CD14-positive monocyte (primary cell): ENCODE measurements around the gene NOM1. TPM values are rescaled to one million over a fixed set of nuclear protein-coding genes. Genes with fewer than 3 reads are reported as not detected.

ENCODE experiments used
- DNase-seq, 3 donors: peaks; one replicate each; pipeline ENCODE4 v3.0.0-alpha.2; 2011 to 2022
- H2AFZ ChIP-seq: 2 replicates; pipeline ENCODE4 v1.6.0; 2012; ENCODE audit warnings: mild to moderate bottlenecking, low read depth, low read length, inconsistent platforms; ENCODE audit not compliant: insufficient read depth, poor library complexity, severe bottlenecking
- H3K27ac ChIP-seq, 2 donors: 1 replicate in 1 of 2; 2 replicates in 1 of 2; pipeline ENCODE4 v1.5.1; 2012 to 2013; ENCODE audit warnings: low read length in 2 of 2, control low read depth in 1 of 2, inconsistent platforms in 1 of 2, low read depth in 1 of 2, mild to moderate bottlenecking in 1 of 2
- H3K27me3 ChIP-seq, 2 donors: one replicate each; pipeline versions ENCODE4 v1.6.0 to v1.6.1; 2011 to 2013; ENCODE audit warnings: low read length in 2 of 2; ENCODE audit not compliant: control insufficient read depth in 2 of 2, insufficient read depth in 2 of 2
- H3K36me3 ChIP-seq, 2 donors: replicated peaks in 1 of 2; 1 replicate in 1 of 2; 2 replicates in 1 of 2; pipeline versions ENCODE4 v1.5.1 to v1.6.1; 2012 to 2013; ENCODE audit warnings: low read length in 2 of 2, control low read depth in 1 of 2, inconsistent platforms in 1 of 2, mild to moderate bottlenecking in 1 of 2; ENCODE audit not compliant: insufficient read depth in 2 of 2, control insufficient read depth in 1 of 2
- H3K4me1 ChIP-seq, 2 donors: 1 replicate in 1 of 2; 2 replicates in 1 of 2; pipeline versions ENCODE4 v1.5.1 to v1.6.1; 2012 to 2013; ENCODE audit warnings: low read length in 2 of 2, control low read depth in 1 of 2, inconsistent platforms in 1 of 2, mild to moderate bottlenecking in 1 of 2, moderate library complexity in 1 of 2; ENCODE audit not compliant: insufficient read depth in 2 of 2, control insufficient read depth in 1 of 2
- H3K4me2 ChIP-seq: replicated peaks from 2 replicates; pipeline ENCODE3; 2012; ENCODE audit warnings: low read length, moderate library complexity, mild to moderate bottlenecking; ENCODE audit not compliant: poor library complexity, severe bottlenecking; ENCODE audit errors: extremely low read depth
- H3K4me3 ChIP-seq, 3 experiments: fragments of 200-600 bp in 1 of 3; sonication (generic) in 1 of 3; replicated peaks in 1 of 3; 1 replicate in 2 of 3; 2 replicates in 1 of 3; pipeline ENCODE4 v1.5.1; 2011 to 2013; ENCODE audit warnings: low read length in 3 of 3, mild to moderate bottlenecking in 3 of 3, control low read depth in 2 of 3, low read depth in 2 of 3, inconsistent platforms in 1 of 3, moderate library complexity in 1 of 3
- H3K79me2 ChIP-seq: 2 replicates; pipeline ENCODE4 v1.6.0; 2012; ENCODE audit warnings: mild to moderate bottlenecking, control low read depth, inconsistent platforms, low read length, moderate library complexity; ENCODE audit not compliant: insufficient read depth
- H3K9ac ChIP-seq: 2 replicates; pipeline ENCODE4 v1.6.0; 2017; ENCODE audit warnings: low read length, mild to moderate bottlenecking; ENCODE audit not compliant: insufficient read depth, poor library complexity, severe bottlenecking
- H3K9me3 ChIP-seq, 2 donors: replicated peaks in 1 of 2; 1 replicate in 1 of 2; 2 replicates in 1 of 2; pipeline versions ENCODE4 v1.5.1 to v1.6.1; 2012 to 2013; ENCODE audit warnings: low read length in 2 of 2, control low read depth in 1 of 2; ENCODE audit not compliant: control insufficient read depth in 1 of 2, insufficient read depth in 1 of 2
- H4K20me1 ChIP-seq: 2 replicates; pipeline ENCODE4 v1.6.0; 2012; ENCODE audit warnings: mild to moderate bottlenecking, low read length, control low read depth, moderate library complexity; ENCODE audit not compliant: insufficient read depth
- H3K27ac Mint-ChIP-seq, 7 donors: one replicate each; pipeline ENCODE4 v1.8.0; 2020; ENCODE audit warnings: mild to moderate bottlenecking in 7 of 7, mixed read lengths in 7 of 7, moderate library complexity in 6 of 7, inconsistent platforms in 2 of 7
- H3K27me3 Mint-ChIP-seq, 3 donors: one replicate each; pipeline ENCODE4 v1.8.0; 2021 to 2022; ENCODE audit warnings: low read depth in 3 of 3, mild to moderate bottlenecking in 3 of 3, mixed read lengths in 3 of 3, moderate library complexity in 3 of 3, inconsistent platforms in 1 of 3
- H3K36me3 Mint-ChIP-seq, 2 donors: one replicate each; pipeline ENCODE4 v1.8.0; 2020; ENCODE audit warnings: mixed read lengths in 2 of 2, inconsistent platforms in 1 of 2, mild to moderate bottlenecking in 1 of 2
- H3K4me1 Mint-ChIP-seq: one replicate; pipeline ENCODE4 v1.8.0; 2020; ENCODE audit warnings: mild to moderate bottlenecking, mixed read lengths
- H3K4me3 Mint-ChIP-seq, 2 donors: one replicate each; pipeline ENCODE4 v1.8.0; 2020; ENCODE audit warnings: mild to moderate bottlenecking in 2 of 2, mixed read lengths in 2 of 2, moderate library complexity in 1 of 2
- H3K9me3 Mint-ChIP-seq, 7 donors: one replicate each; pipeline ENCODE4 v1.8.0; 2020 to 2022; ENCODE audit warnings: mixed read lengths in 7 of 7, mild to moderate bottlenecking in 6 of 7, moderate library complexity in 6 of 7, inconsistent platforms in 2 of 7
- WGBS: methylation state at CpG from one replicate; pipeline ENCODE4 v1.1.5; 2013; ENCODE audit warnings: missing lambda C conversion rate; ENCODE audit not compliant: insufficient coverage; 5-methylcytosine and 5-hydroxymethylcytosine counted together
- intact Hi-C, 2 donors: fragments of 100-400 bp; cut with micrococcal nuclease; formaldehyde crosslinking; loops; one replicate each; pipeline versions ENCODE4 v1.15.0 to v1.15.1; 2023
- polyA plus RNA-seq, 3 donors: library from polyadenylated mRNA; depleted of rRNA in 1 of 3; unstranded in 2 of 3; stranded (reverse) in 1 of 3; fragments of 300-500 nt in 2 of 3; fragments of >200 nt in 1 of 3; fragmentation: Illumina TruSeq in 2 of 3; gene quantifications; 1 replicate in 2 of 3; 2 replicates in 1 of 3; pipeline ENCODE4 v1.2.3, GENCODE V29; 2012 to 2021
- TF ChIP-seq, protein P1 (sequence below): fragments of 200-600 bp; IDR thresholded peaks from one replicate; pipeline ENCODE4 v1.8.0; 2022; ENCODE audit warnings: antibody characterized with exemption, mild to moderate bottlenecking

NOM1 gene
- polyA plus RNA-seq, 3 donors, result 0.89 to 11.5 (median 1.9) TPM

DNA sequence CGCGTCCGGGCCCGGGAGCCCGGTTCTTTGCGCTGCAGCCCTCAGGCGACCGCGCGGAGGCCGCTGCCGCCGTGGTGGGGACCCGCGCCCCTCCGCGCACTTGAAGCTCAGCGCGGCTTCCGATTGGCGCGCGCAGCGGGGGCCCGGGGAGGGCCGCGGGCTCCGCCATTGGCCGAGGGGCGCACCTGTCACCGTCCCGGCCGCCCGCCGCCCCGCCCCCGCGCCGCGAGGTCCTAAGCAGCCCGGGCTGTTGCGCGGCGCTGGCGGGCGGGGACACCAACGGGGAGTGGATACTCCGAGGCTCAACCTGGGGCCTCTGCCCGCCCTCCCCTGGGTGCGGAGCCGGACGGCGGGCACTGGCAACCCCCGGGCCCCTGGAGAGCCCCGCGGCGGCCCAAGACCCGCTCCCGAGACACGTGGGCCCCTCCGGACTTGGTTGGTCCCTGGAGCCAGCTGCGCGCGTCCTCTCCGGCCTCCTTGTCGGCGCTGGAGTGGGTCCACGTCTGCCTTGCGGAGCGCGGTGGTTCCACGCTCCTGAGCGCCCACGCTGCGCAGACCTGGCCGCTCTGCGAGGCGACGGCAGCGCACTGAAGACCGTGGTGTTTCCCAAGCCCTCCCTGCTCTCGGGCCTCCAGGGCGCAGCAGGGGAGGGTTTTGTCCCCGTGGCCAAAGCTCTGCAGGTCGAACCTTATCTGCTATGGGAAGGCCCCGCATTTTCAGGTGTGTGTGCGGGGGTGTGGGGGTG is 61.2 kb downstream of the NOM1 start, which contains the start of gene MNX1:
Gene MNX1, minus strand, starts transcription at position 76 of the 745 bp plus-strand sequence. CDS start 313 bp downstream, outside the sequence.
- Histone ChIP-seq H2AFZ (no peak within 1 kb of the TSS), H4K20me1 (no peaks in the 10 kb centered on the region), H3K9me3 (peaks cover 0 to 22% of the 10 kb centered on the region in 2 donors), H3K4me3 (no peak within 1 kb of the TSS), H3K27ac (no peak within 1 kb of the TSS), H3K4me1 (no peaks in the 10 kb centered on the region), H3K79me2 (no peaks in the 10 kb centered on the region), H3K27me3 (peaks cover 67 to 87% of the 10 kb centered on the region in 2 donors), H3K9ac (no peak within 1 kb of the TSS), H3K36me3 (no peaks in the 10 kb centered on the region), H3K4me2 (peak within 1 kb of the TSS; percentile 42)
- Mint-ChIP-seq H3K9me3 (peaks cover 0 to 15% (median 7%) of the 10 kb centered on the region in 7 donors), H3K27me3 (peaks cover 87 to 95% (median 87%) of the 10 kb centered on the region in 3 donors), H3K4me1 (no peaks in the 10 kb centered on the region), H3K36me3 (no peaks in the 10 kb centered on the region), H3K27ac (no peak within 1 kb of the TSS), H3K4me3 (peak within 1 kb of the TSS in 1 of 2 donors; percentile 78)
- TF ChIP-seq, protein P1, sequence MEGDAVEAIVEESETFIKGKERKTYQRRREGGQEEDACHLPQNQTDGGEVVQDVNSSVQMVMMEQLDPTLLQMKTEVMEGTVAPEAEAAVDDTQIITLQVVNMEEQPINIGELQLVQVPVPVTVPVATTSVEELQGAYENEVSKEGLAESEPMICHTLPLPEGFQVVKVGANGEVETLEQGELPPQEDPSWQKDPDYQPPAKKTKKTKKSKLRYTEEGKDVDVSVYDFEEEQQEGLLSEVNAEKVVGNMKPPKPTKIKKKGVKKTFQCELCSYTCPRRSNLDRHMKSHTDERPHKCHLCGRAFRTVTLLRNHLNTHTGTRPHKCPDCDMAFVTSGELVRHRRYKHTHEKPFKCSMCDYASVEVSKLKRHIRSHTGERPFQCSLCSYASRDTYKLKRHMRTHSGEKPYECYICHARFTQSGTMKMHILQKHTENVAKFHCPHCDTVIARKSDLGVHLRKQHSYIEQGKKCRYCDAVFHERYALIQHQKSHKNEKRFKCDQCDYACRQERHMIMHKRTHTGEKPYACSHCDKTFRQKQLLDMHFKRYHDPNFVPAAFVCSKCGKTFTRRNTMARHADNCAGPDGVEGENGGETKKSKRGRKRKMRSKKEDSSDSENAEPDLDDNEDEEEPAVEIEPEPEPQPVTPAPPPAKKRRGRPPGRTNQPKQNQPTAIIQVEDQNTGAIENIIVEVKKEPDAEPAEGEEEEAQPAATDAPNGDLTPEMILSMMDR, result no peak
- WGBS, result 1% methylated on average over 84 of the region's 87 CpGs
- intact Hi-C loops, result no loop called here
- DNase-seq, result no peak

GRCh38 chr7:157011333-157012112 is 62.0 kb downstream of the NOM1 start:
- no peaks in the 10 kb centered on the region for H3K4me1 Mint-ChIP-seq
- WGBS, result 3% methylated on average over 26 of the region's 37 CpGs
- peaks cover 0 to 27% of the 10 kb centered on the region in 2 donors for H3K9me3 ChIP-seq
- H3K9ac ChIP-seq, result no peak overlapping the region
- intact Hi-C loops, result no loop called here
- no peaks in the 10 kb centered on the region for H3K79me2 ChIP-seq
- peak overlapping the region; percentile 42 for H3K4me2 ChIP-seq
- DNase-seq, result no peak
- no peaks in the 10 kb centered on the region for H3K4me1 ChIP-seq
- H3K4me3 ChIP-seq, result no peak overlapping the region
- H3K27me3 Mint-ChIP-seq, result peaks cover 87 to 95% (median 87%) of the 10 kb centered on the region in 3 donors
- H3K27ac Mint-ChIP-seq, result no peak overlapping the region
- TF ChIP-seq, protein P1, result no peak
- peak overlapping the region in 1 of 2 donors; percentile 77 for H3K4me3 Mint-ChIP-seq
- H4K20me1 ChIP-seq, result no peaks in the 10 kb centered on the region
- peaks cover 69 to 87% of the 10 kb centered on the region in 2 donors for H3K27me3 ChIP-seq
- no peaks in the 10 kb centered on the region for H3K36me3 Mint-ChIP-seq
- no peak overlapping the region for H2AFZ ChIP-seq
- peaks cover 0 to 14% (median 7%) of the 10 kb centered on the region in 7 donors for H3K9me3 Mint-ChIP-seq
- H3K27ac ChIP-seq, result no peak overlapping the region
- H3K36me3 ChIP-seq, result no peaks in the 10 kb centered on the region
